Inferior parietal cortex (tissue), 1 donor: ENCODE results near the gene UNK.
A peak's percentile ranks its signal among the peaks of the same experiment; 100 is the strongest.
"Not testable (repeated sequence)": the region's sequence is repeated elsewhere in the genome, so short reads cannot be mapped to it uniquely, and the experiment has no call there.

Experiments
- DNase-seq: peaks from one replicate; pipeline ENCODE4 v3.0.0-alpha.2; 2016; ENCODE audit errors: extremely low spot score

The UNK gene

DNA sequence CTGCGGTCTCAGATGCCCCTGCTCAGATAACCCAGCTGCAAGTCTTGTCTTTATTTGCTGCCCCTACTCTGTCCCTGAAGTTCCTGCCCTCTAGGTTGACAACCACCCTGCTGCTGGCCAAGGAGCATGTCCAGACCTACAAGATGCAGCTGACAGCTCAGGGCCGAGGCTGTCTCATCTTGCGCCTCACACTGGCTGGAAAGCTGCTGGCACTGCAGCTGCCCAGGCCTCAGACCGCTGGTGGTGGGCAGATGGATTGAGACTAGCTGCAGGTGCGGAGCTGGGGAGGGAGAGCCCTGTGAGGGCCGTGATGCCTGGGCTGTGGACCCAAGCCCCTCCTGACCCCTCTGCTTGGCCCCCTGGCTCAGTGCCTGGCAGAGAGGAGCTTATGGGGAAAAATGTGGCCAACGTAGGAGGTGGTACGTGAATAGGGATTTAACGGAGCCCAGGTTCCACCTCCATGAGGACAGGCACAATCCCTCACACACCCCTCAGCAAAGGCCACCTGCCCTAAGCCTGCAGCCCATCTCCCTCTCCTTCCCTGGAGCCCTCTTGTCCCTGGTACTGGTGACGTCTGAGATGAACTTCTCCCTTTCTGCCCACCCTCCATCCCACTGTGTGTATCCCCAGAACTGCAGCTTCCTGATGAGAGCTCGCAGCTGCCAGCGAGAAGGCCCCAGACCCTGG, 11.3 kb upstream of the UNK start:
- DNase-seq: no peak

DNA sequence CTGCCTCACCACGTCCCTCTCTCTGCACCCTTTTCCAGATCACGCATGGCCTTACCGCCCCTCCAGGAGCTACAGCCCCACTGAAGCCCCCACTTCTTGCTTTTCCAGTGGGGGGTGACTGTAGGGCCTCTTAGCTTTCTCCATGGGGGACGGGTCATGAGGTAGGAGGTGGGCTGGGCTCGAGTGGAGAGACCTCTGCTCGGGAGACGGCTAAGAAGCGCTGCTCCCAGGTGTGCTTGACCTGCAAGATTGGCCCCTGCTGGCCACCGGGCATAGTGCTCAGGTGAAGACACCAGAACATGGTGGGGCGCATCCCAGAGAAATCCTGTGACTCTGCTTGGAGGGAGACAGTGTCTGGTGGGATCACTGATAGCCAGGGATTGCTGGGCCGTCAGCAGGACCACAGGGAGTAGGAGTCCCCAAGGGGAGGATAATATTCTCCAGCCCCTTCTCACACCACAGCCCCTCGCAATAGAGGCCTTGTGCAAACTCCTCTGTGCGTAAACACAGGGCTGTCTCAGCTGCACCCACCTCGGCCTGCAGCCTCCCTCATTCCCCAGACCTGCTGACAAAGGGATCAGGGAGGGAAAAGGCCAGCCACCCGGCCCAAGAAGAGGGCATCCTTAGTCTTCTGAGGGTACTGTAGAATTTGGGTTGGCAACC, 10.7 kb upstream of the UNK start:
- no peak for DNase-seq

DNA sequence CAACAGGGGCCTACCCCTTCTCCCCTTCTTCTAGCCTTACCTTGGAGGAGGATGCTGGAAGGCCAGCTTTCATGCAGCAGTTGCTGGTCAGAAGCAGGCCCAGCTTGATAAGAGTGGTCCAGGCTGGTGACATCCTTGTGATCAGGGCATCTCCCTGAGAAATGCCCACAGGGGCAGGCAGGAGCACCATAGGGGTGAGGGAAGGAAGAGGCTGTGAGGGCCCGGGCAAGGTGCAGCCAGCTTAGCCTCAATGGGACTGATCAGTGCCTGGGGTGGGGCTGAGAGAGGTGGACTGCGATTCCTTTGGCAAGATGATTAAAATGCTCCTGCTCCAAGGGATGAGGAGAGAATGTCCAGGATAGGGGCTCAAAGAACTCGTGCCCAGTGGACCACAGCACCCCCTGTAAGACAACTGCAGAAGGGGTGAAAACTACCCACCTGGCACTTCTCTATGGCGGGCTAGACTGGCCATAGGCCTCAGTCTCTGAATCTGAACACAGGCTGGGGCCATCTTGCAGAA, 10.1 kb upstream of the UNK start:
- no peak for DNase-seq

- DNase-seq: no peak
These were observed 9.5 kb upstream of the UNK start for GRCh38 chr17:75774991-75775668.

- DNase-seq: no peak
These were observed 8.0 kb upstream of the UNK start for GRCh38 chr17:75776386-75777295.

GRCh38 chr17:75777296-75777922, 7.2 kb upstream of the UNK start:
- DNase-seq: no peak

- not testable (repeated sequence) for DNase-seq
These were observed 6.3 kb upstream of the UNK start for GRCh38 chr17:75778066-75778860.

DNA sequence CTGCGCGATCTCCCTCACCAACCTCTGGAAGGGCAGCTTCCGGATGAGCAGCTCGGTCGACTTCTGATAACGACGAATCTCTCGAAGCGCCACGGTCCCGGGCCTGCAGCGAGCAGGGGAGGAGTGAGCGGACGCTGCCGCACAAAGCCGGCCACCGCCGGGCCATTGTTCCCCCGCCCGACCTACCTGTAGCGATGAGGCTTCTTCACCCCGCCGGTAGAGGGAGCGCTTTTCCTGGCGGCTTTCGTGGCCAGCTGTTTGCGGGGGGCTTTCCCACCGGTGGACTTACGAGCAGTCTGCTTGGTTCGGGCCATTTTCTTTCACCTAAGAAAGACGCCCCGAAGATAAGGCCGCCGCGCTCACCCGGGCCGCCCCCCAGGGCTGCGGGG, 5.8 kb upstream of the UNK start:
- DNase-seq: no peak

DNA sequence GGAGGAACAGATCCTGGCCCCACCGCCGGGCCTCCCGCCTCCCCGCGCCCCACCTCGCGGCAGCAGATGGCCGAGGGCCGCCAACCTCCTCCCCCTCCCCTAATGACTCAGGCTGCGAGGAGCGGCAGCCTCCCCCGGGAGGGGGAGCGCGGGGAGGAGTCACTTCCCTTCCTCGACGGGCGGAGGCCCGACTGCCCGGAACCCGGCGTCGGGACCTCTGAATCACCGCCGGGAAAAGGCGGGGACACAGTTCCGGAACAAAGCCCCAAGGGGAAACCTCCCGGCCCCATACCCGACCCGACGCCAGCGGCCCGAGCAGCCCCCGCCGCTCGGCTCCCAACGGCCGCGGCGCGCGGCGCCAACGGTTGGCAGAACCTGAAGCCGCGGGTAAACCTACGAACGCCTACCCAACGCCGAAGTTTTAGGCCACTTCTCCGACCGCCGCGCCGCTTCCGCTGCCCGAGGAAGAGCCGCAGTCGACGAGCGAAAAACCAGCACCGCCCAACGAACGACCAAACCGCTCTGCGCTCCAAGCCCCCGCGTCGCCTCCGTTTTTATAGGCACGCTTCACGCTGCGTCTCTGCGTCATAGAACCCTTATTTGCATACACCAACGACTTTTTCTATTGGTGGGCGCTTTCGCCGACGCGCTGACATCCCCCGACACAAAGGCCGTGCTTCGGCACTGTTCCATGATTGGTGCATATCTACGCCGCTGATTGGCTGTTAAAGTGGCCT, 5.2 kb upstream of the UNK start:
- peak; percentile 100 for DNase-seq

DNA sequence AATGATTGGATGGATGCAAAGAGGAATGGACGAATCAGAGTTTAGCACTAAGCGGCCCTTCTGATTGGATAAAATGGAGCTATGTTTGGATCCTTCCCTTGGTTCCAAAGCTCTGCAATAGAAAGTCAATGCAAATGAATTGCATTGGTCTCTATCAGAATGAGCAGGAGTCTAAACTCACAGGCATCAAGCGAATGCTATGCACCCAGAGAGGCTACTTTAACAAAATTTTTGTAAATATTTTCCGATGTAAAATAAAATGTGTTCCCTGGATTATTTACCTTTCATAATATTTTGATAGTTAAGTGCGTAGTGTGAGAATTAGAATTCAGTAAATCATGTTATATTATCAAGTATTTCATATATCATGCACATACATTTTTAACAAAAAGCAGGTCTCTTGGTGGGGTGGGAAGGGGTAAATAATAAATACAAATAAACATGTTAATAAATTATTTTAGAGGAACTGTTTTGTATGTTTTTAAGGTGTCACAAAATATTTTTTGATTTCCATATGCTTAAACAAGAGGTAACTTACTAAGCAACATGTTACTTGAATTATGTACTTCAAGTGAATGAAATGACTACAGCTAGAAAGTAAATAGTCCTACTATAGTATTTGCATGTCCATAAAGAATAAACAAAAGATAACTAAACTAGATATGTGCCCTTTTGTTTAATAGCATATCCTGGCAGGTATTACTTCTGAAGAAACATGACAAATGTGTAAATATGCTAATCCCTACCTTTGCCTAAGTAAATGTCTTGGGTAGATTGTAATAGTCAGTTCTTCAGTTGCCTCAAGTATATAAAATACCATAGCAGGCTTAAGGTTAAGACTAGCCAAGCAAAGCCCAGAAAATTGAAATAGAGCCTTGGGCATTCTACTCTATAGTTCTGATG, 4.4 kb upstream of the UNK start:
- DNase-seq: no peak

DNA sequence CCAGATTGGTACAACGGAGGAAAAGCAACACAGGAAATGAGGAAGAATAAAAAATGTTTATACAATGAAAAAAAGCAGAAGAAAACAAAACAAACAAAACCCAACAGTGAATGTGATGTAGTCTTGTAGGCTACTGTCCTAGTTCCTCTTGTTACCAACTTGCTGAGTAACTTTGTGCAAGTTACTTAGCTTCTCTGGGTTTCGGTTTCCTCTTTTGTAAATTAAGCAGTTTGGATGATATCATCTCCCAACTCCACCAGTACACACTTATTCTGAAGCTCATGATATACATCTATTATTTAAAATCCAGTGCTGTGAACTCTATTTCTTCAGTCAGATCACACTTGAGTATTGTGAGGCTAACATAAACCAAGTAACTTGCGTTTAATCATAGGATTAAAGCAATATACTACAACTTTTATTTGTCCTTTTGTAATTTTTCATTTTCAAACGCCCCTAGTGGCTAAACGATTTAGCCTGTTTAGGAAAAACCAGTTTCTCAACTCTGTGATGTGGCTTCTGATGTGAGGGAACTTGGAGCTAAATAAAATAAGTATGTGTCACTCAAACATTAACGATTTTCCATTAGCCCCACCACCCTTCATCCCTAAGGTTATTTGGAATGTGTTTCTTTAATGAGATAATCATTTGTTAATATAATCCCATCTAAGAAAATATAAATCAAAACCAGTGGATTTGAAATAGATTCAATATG, 1.4 kb upstream of the UNK start:
- peak; percentile 65 for DNase-seq

- DNase-seq: no peak
These were observed 668 bp upstream of the UNK start for GRCh38 chr17:75783803-75784472.

DNA sequence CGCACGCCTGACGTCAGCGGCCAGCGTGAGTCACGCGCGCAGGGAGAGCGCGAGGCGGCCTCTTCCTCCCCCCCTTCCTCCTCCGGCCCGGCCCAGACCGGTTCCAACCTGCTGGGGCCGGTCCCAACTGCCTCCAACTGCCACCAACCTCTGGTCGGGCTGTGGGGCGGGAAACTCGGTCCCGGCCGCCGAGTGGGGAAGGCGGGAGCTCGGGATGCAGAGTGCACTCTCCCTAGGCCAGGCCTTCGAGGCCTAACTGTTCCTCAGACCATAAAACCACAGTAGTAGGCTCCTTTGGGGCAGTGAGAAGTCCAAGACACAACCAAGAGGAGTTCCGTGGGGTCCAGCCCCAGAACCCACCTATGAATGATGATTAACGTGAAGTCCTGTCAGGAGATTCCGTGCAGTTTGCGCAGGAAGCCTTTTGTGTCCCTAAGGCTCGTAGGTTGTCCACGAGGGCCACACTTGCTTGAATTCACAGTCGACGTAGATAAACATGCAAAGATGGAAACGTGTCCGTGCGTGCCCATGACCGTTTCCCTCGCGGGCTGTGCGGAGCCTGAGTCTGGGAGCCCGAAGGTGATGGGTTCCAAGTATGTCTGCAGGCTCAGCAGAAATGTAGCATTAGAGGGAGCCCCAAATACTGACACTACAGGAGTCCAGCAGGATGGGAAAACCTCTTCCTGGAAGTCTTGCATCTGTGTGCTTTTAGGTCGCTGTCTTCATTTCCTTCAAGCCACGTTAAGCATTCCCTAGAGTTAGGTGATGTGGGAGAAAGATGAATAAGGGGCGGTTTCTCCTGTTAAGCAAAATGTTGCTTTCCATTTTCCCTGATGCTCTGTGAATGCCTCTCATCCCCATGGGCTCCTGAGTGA, 647 bp downstream of the UNK start:
- peak; percentile 86 for DNase-seq

- no peak for DNase-seq
These were observed 6.6 kb downstream of the UNK start for GRCh38 chr17:75791254-75791653.

DNA sequence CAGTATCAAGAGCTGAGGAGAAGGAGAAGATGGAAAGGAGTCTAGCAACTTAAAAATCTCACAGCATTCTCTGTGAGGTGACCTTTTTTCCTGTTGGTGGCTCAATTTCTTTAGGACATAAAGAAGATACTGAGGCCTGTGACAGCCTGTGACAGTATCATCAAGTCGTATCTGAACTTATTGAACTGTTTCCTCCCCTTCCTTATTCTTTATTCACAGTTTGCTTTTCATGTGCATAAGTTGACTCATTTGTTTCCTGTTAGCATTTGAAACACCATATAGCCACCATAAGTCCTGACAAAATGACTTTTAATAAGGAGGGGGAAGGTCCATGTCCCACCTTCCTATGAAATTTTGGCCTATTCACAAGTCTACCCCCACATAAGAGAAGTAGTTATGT, 8.9 kb downstream of the UNK start:
- DNase-seq: no peak

GRCh38 chr17:75795820-75796607, 11.4 kb downstream of the UNK start:
- DNase-seq: no peak
